Measurements from ENCODE around the gene GDPD2. TPM values are rescaled to one million over a fixed set of nuclear protein-coding genes. Genes with fewer than 3 reads are reported as not detected.

Gene GDPD2
- total RNA-seq, 3 donors from 2014 or later = not detected

DNA sequence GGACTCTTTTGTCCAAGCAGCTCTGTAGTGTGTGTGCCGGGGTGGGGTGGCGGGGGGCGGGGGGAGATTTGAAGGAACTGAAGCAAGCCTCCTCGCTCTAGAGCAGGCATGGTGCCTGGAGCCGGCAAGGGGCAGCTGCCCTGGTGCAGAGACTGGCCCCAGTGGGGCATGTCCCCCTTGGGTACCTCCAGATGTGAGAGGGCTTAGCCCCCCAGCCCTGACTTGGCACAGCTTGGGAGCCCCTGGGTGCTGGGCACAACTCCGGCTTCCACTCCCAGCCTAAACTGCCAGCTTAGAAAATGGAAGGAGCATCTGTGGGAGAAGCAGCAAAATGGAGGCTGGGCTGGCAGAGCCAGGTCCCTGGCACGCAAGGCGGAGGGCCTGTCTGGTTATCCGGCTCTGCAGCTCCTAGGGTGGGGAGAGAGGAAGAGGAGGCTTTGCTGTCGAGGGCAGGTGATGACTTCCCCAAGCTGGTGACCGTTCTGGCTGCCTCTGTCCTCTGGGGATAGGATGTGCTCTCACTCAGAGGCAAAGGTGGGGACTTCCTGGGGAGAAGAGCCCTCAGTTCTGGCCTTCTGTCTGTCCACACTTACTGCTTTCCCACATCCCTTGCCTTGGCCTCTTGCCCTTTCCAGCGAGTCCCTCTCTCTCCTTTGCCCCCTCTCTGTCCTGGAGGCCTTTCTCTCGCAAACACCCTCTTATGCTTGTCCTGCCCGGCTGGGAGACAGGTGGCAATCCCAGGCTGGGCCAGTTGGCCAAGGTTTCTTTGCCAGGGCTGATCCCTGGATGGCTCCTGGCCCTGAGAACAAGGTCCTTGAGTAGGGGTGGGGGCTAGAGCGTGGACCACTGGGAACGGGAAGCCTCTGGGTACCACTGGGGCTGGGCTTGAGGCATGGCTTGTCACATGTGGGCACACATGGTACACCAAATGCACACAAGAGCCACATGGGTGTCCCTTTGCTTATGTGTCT, 23.6 kb downstream of the GDPD2 start:
- ATAC-seq = no peak
- H3K36me3 Mint-ChIP-seq (ENCODE audit: insufficient read depth) = no peaks in the 10 kb centered on the region
- peaks cover 18% of the 10 kb centered on the region for H3K27me3 Mint-ChIP-seq (ENCODE audit: low read depth)
- no peaks in the 10 kb centered on the region for H3K9me3 Mint-ChIP-seq
- peaks cover 4% of the 10 kb centered on the region for H3K4me1 Mint-ChIP-seq (ENCODE audit: low read depth)
- DNase-seq = no peak
- H3K4me3 Mint-ChIP-seq = no peak overlapping the region

DNA sequence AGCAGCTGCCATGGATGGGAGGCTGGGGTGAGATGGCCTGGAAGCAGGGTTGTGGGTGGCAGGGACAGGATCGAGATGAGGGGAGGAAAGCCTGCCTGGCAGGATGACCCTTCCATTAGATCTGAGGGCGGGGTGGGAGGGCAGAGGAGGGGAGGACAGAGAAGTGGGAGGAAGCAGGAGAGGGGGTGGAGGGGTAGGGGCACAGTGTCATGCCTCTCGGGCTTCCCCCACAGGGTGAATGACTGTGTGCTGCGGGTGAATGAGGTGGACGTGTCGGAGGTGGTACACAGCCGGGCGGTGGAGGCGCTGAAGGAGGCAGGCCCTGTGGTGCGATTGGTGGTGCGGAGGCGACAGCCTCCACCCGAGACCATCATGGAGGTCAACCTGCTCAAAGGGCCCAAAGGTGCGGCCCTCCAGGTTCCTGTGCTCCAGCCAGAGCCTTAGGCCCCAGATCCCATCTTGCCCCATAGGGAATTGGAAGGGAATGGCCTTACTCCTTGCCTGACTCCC, 26.4 kb downstream of the GDPD2 start:
- DNase-seq = no peak
- peaks cover 20% of the 10 kb centered on the region for H3K4me1 Mint-ChIP-seq (ENCODE audit: low read depth)
- no peak overlapping the region for H3K4me3 Mint-ChIP-seq
- H3K9me3 Mint-ChIP-seq = no peaks in the 10 kb centered on the region
- H3K27me3 Mint-ChIP-seq (ENCODE audit: low read depth) = peaks cover 2% of the 10 kb centered on the region
- no peak for ATAC-seq
- H3K36me3 Mint-ChIP-seq (ENCODE audit: insufficient read depth) = no peaks in the 10 kb centered on the region

DNA sequence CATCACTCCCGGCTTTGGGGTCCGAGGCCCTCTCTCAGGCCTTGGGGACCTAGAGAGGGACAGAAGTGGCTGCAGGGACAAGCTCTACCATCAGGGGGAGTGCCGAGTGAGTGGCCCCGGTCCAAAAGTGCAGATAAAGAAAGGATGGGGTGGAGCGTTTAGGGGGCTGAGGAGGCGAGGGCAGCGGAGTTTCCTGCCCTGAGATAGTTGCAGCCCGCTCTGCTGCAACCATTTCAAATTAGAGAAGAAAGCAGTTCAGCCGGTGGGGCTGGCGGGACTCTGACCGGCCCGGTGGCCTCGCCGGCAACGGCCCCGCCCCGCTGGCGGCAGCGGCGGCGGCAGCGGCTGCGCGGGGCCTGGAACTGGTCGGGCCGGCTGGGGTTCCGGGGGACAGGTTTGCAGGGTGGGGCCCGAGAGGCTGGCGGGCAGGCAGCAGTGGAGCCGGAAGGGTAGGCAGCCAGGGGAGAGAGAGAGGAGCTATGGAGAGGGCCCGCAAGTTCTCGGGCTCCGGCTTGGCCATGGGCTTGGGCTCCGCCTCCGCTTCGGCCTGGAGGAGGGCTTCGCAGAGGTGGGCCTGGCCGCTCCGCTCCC, 29.1 kb downstream of the GDPD2 start:
- Mint-ChIP-seq H3K9me3 (no peaks in the 10 kb centered on the region), H3K27me3 (ENCODE audit: low read depth) (no peaks in the 10 kb centered on the region), H3K4me3 (peak overlapping the region; percentile 83), H3K36me3 (ENCODE audit: insufficient read depth) (peaks cover 3% of the 10 kb centered on the region), H3K4me1 (ENCODE audit: low read depth) (peaks cover 37% of the 10 kb centered on the region)
- DNase-seq (peak; percentile 37), ATAC-seq (peak; percentile 47 to 57)

DNA sequence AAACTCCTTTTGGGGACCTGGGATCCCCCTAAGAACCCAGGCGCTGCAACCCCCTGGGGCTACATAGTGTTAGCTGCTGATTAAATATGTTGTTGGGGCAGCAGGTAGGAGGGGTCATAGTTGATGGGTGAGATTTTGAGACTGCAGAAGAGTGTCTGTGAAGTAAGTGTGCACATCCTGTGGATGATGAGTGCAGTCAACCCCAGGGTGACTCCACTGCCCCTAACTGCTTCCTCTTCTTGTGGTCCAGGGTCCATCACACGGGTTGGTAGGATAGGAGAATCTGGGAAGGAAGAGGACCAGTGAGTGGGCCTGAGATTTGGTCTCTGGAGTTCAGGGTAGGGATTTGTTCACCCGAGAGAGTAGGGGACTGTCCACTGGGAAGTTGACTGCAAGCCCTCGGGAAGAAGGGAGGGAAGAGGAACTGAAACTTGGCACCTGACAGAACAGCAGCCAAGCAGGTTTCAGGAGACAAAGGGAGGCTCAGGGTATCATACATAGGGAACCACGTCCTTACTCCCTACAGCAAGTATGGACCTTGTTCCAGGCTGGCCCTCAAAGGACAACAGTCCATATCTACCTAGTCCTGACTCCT, 30.0 kb downstream of the GDPD2 start:
- Mint-ChIP-seq H3K36me3 (ENCODE audit: insufficient read depth) (peaks cover 3% of the 10 kb centered on the region), H3K27me3 (ENCODE audit: low read depth) (no peaks in the 10 kb centered on the region), H3K4me1 (ENCODE audit: low read depth) (peaks cover 37% of the 10 kb centered on the region), H3K4me3 (peak overlapping the region; percentile 71), H3K9me3 (no peaks in the 10 kb centered on the region)
- ATAC-seq = no peak
- no peak for DNase-seq

DNA sequence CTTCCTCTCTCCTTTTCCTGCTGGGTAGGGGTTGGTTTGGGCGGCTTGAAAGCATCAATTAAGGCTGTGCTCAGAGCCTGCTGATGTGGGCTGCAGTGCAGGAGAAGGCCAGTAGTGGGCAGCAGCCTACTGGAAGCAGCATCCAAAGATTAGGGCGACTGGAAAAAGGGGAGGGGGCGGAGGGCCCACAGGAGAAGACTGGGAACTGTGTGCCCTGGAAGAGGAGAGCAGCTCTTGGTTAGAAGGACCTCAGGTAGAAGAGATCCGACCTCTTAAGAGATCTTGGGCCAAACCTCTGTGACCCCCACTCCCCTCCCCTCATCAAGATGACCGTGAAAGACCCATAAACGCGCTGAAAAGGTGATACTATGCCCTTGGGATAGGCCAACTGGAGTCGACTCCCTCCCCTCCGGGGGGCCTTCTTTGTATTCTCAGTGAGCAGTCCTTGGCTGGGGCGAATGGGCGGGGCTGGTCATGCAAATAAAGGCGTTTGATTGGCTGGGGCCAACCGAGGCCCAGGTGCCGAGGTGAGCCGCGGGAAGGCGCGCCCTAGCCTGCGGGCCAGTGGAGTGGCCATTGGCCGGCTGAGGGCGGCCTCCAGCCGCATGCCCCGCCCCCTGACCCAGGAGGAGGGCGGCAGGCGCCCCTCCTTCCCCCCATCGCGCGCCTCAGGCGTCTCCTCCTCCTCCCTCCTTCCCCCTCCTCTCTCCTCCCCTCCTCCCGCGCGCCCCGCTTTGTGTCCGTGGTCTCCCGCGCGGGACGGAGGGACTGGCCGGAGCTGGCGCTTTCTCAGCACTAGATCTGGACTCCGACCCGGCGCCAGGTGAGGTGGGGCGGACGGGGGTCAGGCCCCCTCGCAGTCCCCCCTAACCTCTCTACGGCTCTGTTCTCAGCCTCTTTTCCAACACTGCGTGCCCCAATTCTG, 31.6 kb downstream of the GDPD2 start:
- H3K36me3 Mint-ChIP-seq (ENCODE audit: insufficient read depth) = peaks cover 3% of the 10 kb centered on the region

DNA sequence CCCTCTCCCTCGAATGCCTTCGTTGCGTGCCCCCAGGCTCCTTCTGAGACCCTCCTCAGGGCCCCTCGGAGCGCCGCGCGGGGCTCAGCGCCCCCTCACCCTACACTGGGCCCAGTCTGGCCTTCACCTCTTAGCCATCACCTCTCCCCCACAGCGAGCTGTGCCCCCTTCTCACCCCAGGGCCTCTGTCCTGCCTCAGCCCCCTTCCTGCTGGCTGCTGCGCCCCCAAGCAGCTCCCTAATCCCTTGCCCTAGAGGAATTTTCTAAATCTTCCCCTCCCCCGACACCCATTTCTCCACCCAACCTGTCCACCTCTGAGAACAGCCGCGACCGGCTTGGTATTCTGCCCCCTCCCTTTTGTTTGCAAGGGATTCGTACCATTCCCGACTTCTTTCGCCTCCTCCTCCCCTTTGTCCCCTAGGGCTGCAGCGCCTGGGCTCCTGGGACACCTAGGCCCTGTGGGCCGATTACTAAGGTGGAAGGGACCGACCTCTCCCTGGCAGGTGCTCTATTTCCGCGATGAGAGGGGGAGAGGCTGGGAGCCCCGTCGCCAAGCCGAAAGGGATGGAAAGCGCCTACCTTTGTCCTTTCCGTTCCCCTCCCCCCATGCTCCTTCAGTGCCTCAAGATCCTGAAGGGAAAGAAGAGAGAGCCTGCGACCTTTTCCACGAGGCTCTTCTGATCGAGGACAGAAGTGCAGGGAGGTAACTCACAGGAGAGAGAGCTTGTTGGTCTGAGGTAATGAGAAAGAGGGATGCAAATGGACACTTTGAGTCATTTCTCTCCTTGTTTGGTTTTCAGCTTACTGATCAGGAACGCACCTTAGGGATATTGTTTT, 32.5 kb downstream of the GDPD2 start:
- ATAC-seq (peak in 1 of 2 donors; percentile 9), DNase-seq (no peak)
- H3K36me3 Mint-ChIP-seq (ENCODE audit: insufficient read depth) = peaks cover 3% of the 10 kb centered on the region
- peak overlapping the region; percentile 82 for H3K4me3 Mint-ChIP-seq
- H3K9me3 Mint-ChIP-seq = no peaks in the 10 kb centered on the region
- H3K4me1 Mint-ChIP-seq (ENCODE audit: low read depth) = peaks cover 37% of the 10 kb centered on the region
- H3K27me3 Mint-ChIP-seq (ENCODE audit: low read depth) = no peaks in the 10 kb centered on the region

More for the DNA sequence above, 31.6 kb downstream of the GDPD2 start:
- Mint-ChIP-seq H3K4me1 (ENCODE audit: low read depth) (peaks cover 37% of the 10 kb centered on the region), H3K9me3 (no peaks in the 10 kb centered on the region), H3K4me3 (peak overlapping the region; percentile 82), H3K27me3 (ENCODE audit: low read depth) (no peaks in the 10 kb centered on the region)
- DNase-seq (peak; percentile 53), ATAC-seq (peak; percentile 57 to 61)

GRCh38 chrX:70456256-70456655, 33.1 kb downstream of the GDPD2 start:
- Mint-ChIP-seq H3K4me1 (ENCODE audit: low read depth) (peaks cover 37% of the 10 kb centered on the region), H3K4me3 (peak overlapping the region; percentile 82), H3K36me3 (ENCODE audit: insufficient read depth) (peaks cover 3% of the 10 kb centered on the region), H3K27me3 (ENCODE audit: low read depth) (no peaks in the 10 kb centered on the region), H3K9me3 (no peaks in the 10 kb centered on the region)
- ATAC-seq (peak; percentile 14 to 24), DNase-seq (no peak)

GRCh38 chrX:70461026-70461425, 37.9 kb downstream of the GDPD2 start:
- H3K4me3 Mint-ChIP-seq = no peak overlapping the region
- DNase-seq (no peak), ATAC-seq (no peak)
- no peaks in the 10 kb centered on the region for H3K9me3 Mint-ChIP-seq
- no peaks in the 10 kb centered on the region for H3K27me3 Mint-ChIP-seq (ENCODE audit: low read depth)
- peaks cover 3% of the 10 kb centered on the region for H3K36me3 Mint-ChIP-seq (ENCODE audit: insufficient read depth)
- peaks cover 12% of the 10 kb centered on the region for H3K4me1 Mint-ChIP-seq (ENCODE audit: low read depth)

GRCh38 chrX:70464051-70464450, 40.9 kb downstream of the GDPD2 start:
- no peak overlapping the region for H3K4me3 Mint-ChIP-seq
- H3K4me1 Mint-ChIP-seq (ENCODE audit: low read depth) = no peaks in the 10 kb centered on the region
- no peak for ATAC-seq
- no peaks in the 10 kb centered on the region for H3K36me3 Mint-ChIP-seq (ENCODE audit: insufficient read depth)
- H3K9me3 Mint-ChIP-seq = no peaks in the 10 kb centered on the region
- no peaks in the 10 kb centered on the region for H3K27me3 Mint-ChIP-seq (ENCODE audit: low read depth)
- DNase-seq = no peak

DNA sequence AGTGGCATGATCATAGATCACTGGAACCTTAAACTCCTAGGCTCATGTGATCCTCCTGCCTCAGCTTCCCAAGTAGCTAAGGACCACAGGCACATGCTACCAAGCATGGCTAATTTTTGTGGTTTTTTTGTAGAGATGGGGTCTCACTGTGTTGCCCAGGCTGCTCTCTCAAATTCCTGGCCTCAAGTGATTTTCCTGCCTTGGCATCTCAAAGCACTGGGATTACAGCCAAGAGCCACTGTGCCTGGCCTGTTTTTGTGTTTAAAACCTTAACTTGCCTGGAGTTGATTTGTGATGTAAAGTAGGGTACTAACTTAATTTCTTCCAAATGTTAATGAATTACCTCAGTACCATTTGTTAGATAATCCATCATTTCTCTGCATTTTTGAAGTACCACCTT, 43.9 kb downstream of the GDPD2 start:
- ATAC-seq (no peak), DNase-seq (no peak)
- Mint-ChIP-seq H3K4me3 (no peak overlapping the region), H3K27me3 (ENCODE audit: low read depth) (no peaks in the 10 kb centered on the region), H3K36me3 (ENCODE audit: insufficient read depth) (peaks cover 2% of the 10 kb centered on the region), H3K4me1 (ENCODE audit: low read depth) (peaks cover 12% of the 10 kb centered on the region), H3K9me3 (no peaks in the 10 kb centered on the region)

- Mint-ChIP-seq H3K9me3 (no peaks in the 10 kb centered on the region), H3K4me1 (ENCODE audit: low read depth) (peaks cover 12% of the 10 kb centered on the region), H3K4me3 (no peak overlapping the region), H3K36me3 (ENCODE audit: insufficient read depth) (peaks cover 2% of the 10 kb centered on the region), H3K27me3 (ENCODE audit: low read depth) (no peaks in the 10 kb centered on the region)
- DNase-seq (no peak), ATAC-seq (no peak)
These were observed 45.6 kb downstream of the GDPD2 start for GRCh38 chrX:70468709-70469108.

DNA sequence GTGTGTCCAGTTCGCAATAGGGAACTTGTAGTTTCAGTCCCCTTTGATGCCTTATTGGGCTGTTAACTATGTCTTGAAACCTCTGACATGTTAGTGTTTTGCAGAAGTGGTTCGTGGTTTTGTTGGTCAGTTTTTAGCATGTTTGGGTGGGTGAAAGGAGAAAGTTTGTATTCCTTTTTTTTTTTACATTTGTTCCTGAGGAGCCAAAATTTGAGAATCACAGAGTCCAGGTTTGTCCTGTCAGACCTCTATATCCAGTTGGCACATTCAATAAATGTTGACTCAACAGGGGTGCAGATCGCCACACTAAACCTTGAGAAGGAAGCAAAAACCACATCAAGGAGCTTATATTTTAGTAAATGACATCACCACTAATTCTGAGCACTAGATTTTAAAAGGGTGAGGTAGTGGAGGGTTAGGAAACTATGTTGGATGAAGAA, 47.8 kb downstream of the GDPD2 start:
- H3K9me3 Mint-ChIP-seq = no peaks in the 10 kb centered on the region
- no peaks in the 10 kb centered on the region for H3K27me3 Mint-ChIP-seq (ENCODE audit: low read depth)
- no peak for ATAC-seq
- H3K36me3 Mint-ChIP-seq (ENCODE audit: insufficient read depth) = peaks cover 3% of the 10 kb centered on the region
- H3K4me1 Mint-ChIP-seq (ENCODE audit: low read depth) = peaks cover 12% of the 10 kb centered on the region
- DNase-seq = no peak
- no peak overlapping the region for H3K4me3 Mint-ChIP-seq
